ENCODE data around the gene MCRIP2.

GRCh38 chr16:654034-654433 is 12.4 kb downstream of the MCRIP2 start:
- TF ChIP-seq CTCF (conservative IDR thresholded peaks at IDR 0.05; ENCODE audit: low read depth in 2 of 2), result no peak
- no peak for TF ChIP-seq REST (IDR thresholded peaks at IDR 0.05; ENCODE audit: unreplicated experiment)
- TF ChIP-seq ETS1 (IDR thresholded peaks at IDR 0.05), result no peak
- no peak for TF ChIP-seq POLR2AphosphoS5 (IDR thresholded peaks at IDR 0.05; ENCODE audit: low read depth)

Data from GM23338 (cell line).